Bronchial epithelial cell (primary cell): Measurements from ENCODE around the gene LMO7. TPM values are rescaled to one million over a fixed set of nuclear protein-coding genes. Genes with fewer than 3 reads are reported as not detected.

ENCODE experiments used
- DNase-seq: peaks from one replicate; pipeline ENCODE4 v3.0.0-alpha.2; 2010; ENCODE audit warnings: low read depth
- FAIRE-seq: peaks from 2 replicates; lab custom pipeline; 2011; peaks lifted over from hg19 to GRCh38; lab: Jason Lieb, UNC
- H3K27me3 ChIP-seq: 2 replicates; pipeline ENCODE4 v1.5.1; 2011; ENCODE audit warnings: low read length; ENCODE audit not compliant: control insufficient read depth, insufficient read depth
- H3K36me3 ChIP-seq: 2 replicates; pipeline ENCODE4 v1.5.1; 2011; ENCODE audit warnings: low read length; ENCODE audit not compliant: control insufficient read depth, insufficient read depth
- H3K4me3 ChIP-seq: 2 replicates; pipeline ENCODE4 v1.5.1; 2011; ENCODE audit warnings: mild to moderate bottlenecking, low read depth, low read length, control low read depth
- CTCF ChIP-seq: IDR thresholded peaks from 2 replicates; pipeline ENCODE4 v1.5.1; 2011; ENCODE audit warnings: mild to moderate bottlenecking, moderate library complexity, low read length, control low read depth, inconsistent platforms; ENCODE audit not compliant: insufficient read depth, severe bottlenecking
- total RNA-seq: library from RNA; depleted of rRNA; stranded (reverse); fragments of >200 nt; gene quantifications from 2 replicates; pipeline ENCODE4 v1.2.1, GENCODE V29; 2014

Gene LMO7
- total RNA-seq, 1 donor from 2014 or later: 150 TPM

GRCh38 chr13:75829830-75830229, 193.7 kb downstream of the LMO7 start:
- no peak overlapping the region for H3K4me3 ChIP-seq
- H3K27me3 ChIP-seq: no peaks in the 10 kb centered on the region
- FAIRE-seq (no peak), DNase-seq (no peak)
- peaks cover 3% of the 10 kb centered on the region for H3K36me3 ChIP-seq
- no peak for TF ChIP-seq CTCF

- H3K4me3 ChIP-seq: no peak overlapping the region
- FAIRE-seq: no peak
- H3K27me3 ChIP-seq: no peaks in the 10 kb centered on the region
- H3K36me3 ChIP-seq: peaks cover 3% of the 10 kb centered on the region
- no peak for TF ChIP-seq CTCF
- no peak for DNase-seq
These were observed 194.7 kb downstream of the LMO7 start for GRCh38 chr13:75830842-75831241.

DNA sequence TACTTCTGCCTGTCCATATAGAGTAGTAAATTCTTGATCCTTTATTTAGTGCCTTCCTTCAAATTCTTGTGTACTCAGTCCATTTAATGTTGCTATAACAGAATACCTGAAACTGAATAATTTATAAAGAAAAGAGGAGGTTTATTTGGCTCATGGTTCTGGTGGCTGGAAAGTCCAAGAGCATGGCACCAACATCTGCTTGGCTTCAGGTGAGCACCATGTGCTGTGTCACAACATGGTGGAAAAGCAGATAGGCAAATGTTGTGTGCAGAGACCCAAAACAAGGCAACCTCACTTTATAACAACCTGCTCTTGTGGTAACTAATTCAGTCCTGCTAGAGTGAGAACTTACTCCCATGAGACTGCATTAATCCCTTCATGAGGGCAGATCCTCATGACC, 195.3 kb downstream of the LMO7 start:
- TF ChIP-seq CTCF: no peak
- DNase-seq: no peak
- FAIRE-seq: no peak
- Histone ChIP-seq H3K36me3 (peaks cover 3% of the 10 kb centered on the region), H3K4me3 (no peak overlapping the region), H3K27me3 (no peaks in the 10 kb centered on the region)

- H3K36me3 ChIP-seq: peaks cover 3% of the 10 kb centered on the region
- H3K27me3 ChIP-seq: no peaks in the 10 kb centered on the region
- no peak overlapping the region for H3K4me3 ChIP-seq
- DNase-seq (no peak), FAIRE-seq (no peak)
- no peak for TF ChIP-seq CTCF
These were observed 196.7 kb downstream of the LMO7 start for GRCh38 chr13:75832812-75833211.

DNA sequence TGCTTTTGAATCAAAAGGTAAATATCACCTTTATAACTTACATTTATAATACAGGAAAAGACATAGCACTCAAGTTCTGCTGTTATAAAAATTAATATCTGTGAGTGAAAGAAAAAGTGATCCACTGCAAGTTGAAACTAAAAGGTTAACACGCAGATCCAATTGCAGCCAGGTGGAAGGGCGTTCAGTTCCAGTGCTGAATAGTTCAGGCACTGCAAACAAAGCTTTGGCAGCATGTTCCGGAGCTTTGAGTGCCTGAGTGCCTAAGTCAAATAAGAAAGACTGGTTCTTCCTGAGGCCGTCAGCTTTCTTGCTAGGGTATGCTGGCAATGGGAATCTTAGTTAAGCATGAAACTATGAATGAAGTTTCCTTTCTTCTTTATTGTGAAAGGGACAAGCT, 200.3 kb downstream of the LMO7 start:
- H3K27me3 ChIP-seq: no peaks in the 10 kb centered on the region
- no peak for TF ChIP-seq CTCF
- DNase-seq: peak; percentile 18
- H3K4me3 ChIP-seq: no peak overlapping the region
- FAIRE-seq: no peak
- peaks cover 4% of the 10 kb centered on the region for H3K36me3 ChIP-seq

GRCh38 chr13:75838366-75839005, 202.4 kb downstream of the LMO7 start:
- FAIRE-seq (no peak), DNase-seq (no peak)
- no peak for TF ChIP-seq CTCF
- Histone ChIP-seq H3K27me3 (no peaks in the 10 kb centered on the region), H3K4me3 (no peak overlapping the region), H3K36me3 (peaks cover 15% of the 10 kb centered on the region)
